Panc1 (cell line): ENCODE results near the gene CTXN1. TPM values are rescaled to one million over a fixed set of nuclear protein-coding genes. Genes with fewer than 3 reads are reported as not detected.

Experiments
- ATAC-seq: fragments of 200-7000 bp; cut with Tn5 transposase; 2 replicates; pipeline ENCODE4 v1.9.1; 2020; ENCODE audit warnings: mild to moderate bottlenecking, moderate library complexity
- BruUV-seq: library from RNA; stranded (reverse); fragments of 400-500 nt; replicated peaks from 2 replicates; lab custom pipeline; 2021; lab: Mats Ljungman, UMichigan
- CTCF ChIA-PET: fragments of 300-600 bp; sonication (Branson Sonifier 250); formaldehyde crosslinking; loops from one replicate; lab custom pipeline; 2022; ENCODE audit warnings: antibody characterized with exemption; lab: Charles Lee
- POLR2A ChIA-PET: fragments of 300-600 bp; sonication (Branson Sonifier 250); formaldehyde crosslinking; loops from one replicate; lab custom pipeline; 2022; ENCODE audit warnings: antibody characterized with exemption; lab: Charles Lee
- DNase-seq: peaks from one replicate; pipeline ENCODE4 v3.0.0-alpha.2; 2010; ENCODE audit warnings: low read depth, low spot score
- H3K27ac ChIP-seq: 2 replicates; pipeline ENCODE4 v1.5.1; 2011; ENCODE audit warnings: mild to moderate bottlenecking, low read length, inconsistent platforms
- H3K27me3 ChIP-seq: fragments of 200-500 bp; sonication (Bioruptor generic); 2 replicates; pipeline ENCODE4 v1.6.0; 2014; ENCODE audit warnings: low read length, inconsistent platforms; ENCODE audit not compliant: control insufficient read depth, insufficient read depth
- H3K36me3 ChIP-seq: fragments of 200-500 bp; sonication (Bioruptor generic); 2 replicates; pipeline ENCODE4 v1.5.1; 2014; ENCODE audit warnings: inconsistent platforms, mild to moderate bottlenecking, low read length, moderate library complexity; ENCODE audit not compliant: control insufficient read depth, insufficient read depth
- H3K4me1 ChIP-seq: 2 replicates; pipeline ENCODE4 v1.5.1; 2011; ENCODE audit warnings: inconsistent platforms, mild to moderate bottlenecking, low read length, moderate library complexity; ENCODE audit not compliant: control insufficient read depth, insufficient read depth
- H3K4me3 ChIP-seq, 2 experiments: 2 replicates each; pipeline ENCODE4 v1.5.1; 2011 to 2012; ENCODE audit warnings: low read depth in 2 of 2, low read length in 2 of 2, mild to moderate bottlenecking in 2 of 2, inconsistent platforms in 1 of 2, moderate library complexity in 1 of 2
- H3K9me3 ChIP-seq: fragments of 200-500 bp; sonication (Bioruptor generic); 2 replicates; pipeline ENCODE4 v1.5.1; 2014; ENCODE audit warnings: low read depth, mild to moderate bottlenecking, inconsistent platforms, low read length, moderate library complexity; ENCODE audit not compliant: control insufficient read depth, insufficient read depth
- POLR2AphosphoS5 ChIP-seq: IDR thresholded peaks from 2 replicates; pipeline ENCODE4 v1.6.1; 2012; ENCODE audit warnings: mild to moderate bottlenecking, low read depth, low read length, moderate library complexity
- SIN3A ChIP-seq: IDR thresholded peaks from 2 replicates; pipeline ENCODE4 v1.6.1; 2012; ENCODE audit warnings: low read depth, mild to moderate bottlenecking, low read length, moderate library complexity, borderline replicate concordance; ENCODE audit not compliant: insufficient read depth
- TCF7L2 ChIP-seq: IDR thresholded peaks from 2 replicates; pipeline ENCODE4 v1.6.1; 2011; ENCODE audit warnings: mild to moderate bottlenecking, low read depth, low read length, inconsistent platforms
- in situ Hi-C: cut with HindIII; loops from 2 replicates; pipeline ENCODE4 v1.10.0; 2016; ENCODE audit warnings: low sequenced_read_pairs, low pct_unique_long_range_greater_than_20kb
- intact Hi-C: fragments of 100-400 bp; cut with micrococcal nuclease; formaldehyde crosslinking; loops from one replicate; pipeline ENCODE4 v1.10.0; 2022; ENCODE audit not compliant: unreplicated experiment
- total RNA-seq: library from RNA; stranded (reverse); gene quantifications from one replicate; pipeline ENCODE4 v1.2.1, GENCODE V29; 2021; ENCODE audit not compliant: unreplicated experiment
- TF ChIP-seq, protein P1 (sequence below), 2 experiments: IDR thresholded peaks; 2 replicates each; pipeline ENCODE4 v1.6.1; 2011 to 2012; ENCODE audit warnings: low read depth in 2 of 2, control low read depth in 1 of 2, low read length in 1 of 2, mild to moderate bottlenecking in 1 of 2, moderate library complexity in 1 of 2; ENCODE audit not compliant: insufficient read depth in 1 of 2
- TF ChIP-seq, protein P2 (sequence below): fragments of 450-650 bp; IDR thresholded peaks from 2 replicates; pipeline ENCODE4 v1.5.1; 2017; ENCODE audit warnings: mild to moderate bottlenecking

The CTXN1 gene
- total RNA-seq, 1 experiment from 2014 or later = 89.4 TPM

DNA sequence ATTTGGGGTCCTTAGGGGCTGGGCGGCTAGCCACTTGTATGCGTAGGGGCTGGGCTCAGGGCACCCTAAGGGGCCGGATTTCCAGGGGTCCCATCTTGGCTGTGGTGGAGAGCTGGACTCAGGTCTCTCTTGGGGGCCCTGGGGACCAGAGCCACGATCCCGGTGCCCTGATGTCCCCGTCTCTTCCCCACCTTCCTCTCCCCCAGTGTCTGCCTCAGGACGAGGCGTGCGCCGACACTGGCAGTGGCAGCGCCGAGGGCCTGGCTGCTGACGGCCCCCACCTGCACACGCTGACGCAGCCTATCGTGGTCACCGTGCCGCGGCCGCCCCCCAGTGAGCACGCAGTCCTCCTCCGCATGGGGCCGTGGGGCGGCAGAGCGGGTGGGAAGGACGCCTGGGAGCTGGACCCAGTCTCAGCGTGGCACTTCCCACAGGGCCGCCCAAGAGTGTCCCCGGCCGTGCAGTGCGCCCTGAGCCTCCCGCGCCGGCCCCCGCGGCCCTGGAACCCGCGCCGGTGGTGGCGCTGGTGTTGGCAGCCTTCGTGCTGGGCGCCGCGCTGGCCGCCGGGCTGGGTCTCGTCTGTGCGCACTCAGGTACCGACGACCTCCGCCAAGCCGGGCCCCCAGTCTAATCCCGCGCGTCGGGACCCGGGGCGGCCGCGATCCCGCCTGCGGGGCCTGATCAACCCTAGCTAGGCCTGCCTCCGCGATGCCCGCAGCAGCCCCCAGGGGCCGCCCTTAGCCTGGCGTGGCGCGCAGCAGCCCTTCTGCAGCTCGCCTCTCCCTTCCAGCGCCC lies 8.5 kb downstream of the CTXN1 start:
- in situ Hi-C loops = no loop called here
- Histone ChIP-seq H3K9me3 (no peaks in the 10 kb centered on the region), H3K27ac (peak overlapping the region; percentile 66), H3K4me3 (peak overlapping the region; percentile 61 to 62), H3K27me3 (no peaks in the 10 kb centered on the region), H3K4me1 (peaks cover 16% of the 10 kb centered on the region), H3K36me3 (no peaks in the 10 kb centered on the region; the same call in 1 of the 2 replicates)
- no TSS peak for BruUV-seq
- ATAC-seq = peak; percentile 63
- ChIA-PET CTCF (no interaction called here), POLR2A (interaction anchor here (1.3 kb wide), 1 partner anchor 26 kb away, joined by 4 read pairs; the partner anchor contains the start of gene TIMM44)
- TF ChIP-seq TCF7L2 (0 out of 2 replicates have a peak, but pooled peaks have one; percentile 16), SIN3A (no peak; the same call in 1 of the 2 replicates), POLR2AphosphoS5 (no peak)
- TF ChIP-seq, protein P1, sequence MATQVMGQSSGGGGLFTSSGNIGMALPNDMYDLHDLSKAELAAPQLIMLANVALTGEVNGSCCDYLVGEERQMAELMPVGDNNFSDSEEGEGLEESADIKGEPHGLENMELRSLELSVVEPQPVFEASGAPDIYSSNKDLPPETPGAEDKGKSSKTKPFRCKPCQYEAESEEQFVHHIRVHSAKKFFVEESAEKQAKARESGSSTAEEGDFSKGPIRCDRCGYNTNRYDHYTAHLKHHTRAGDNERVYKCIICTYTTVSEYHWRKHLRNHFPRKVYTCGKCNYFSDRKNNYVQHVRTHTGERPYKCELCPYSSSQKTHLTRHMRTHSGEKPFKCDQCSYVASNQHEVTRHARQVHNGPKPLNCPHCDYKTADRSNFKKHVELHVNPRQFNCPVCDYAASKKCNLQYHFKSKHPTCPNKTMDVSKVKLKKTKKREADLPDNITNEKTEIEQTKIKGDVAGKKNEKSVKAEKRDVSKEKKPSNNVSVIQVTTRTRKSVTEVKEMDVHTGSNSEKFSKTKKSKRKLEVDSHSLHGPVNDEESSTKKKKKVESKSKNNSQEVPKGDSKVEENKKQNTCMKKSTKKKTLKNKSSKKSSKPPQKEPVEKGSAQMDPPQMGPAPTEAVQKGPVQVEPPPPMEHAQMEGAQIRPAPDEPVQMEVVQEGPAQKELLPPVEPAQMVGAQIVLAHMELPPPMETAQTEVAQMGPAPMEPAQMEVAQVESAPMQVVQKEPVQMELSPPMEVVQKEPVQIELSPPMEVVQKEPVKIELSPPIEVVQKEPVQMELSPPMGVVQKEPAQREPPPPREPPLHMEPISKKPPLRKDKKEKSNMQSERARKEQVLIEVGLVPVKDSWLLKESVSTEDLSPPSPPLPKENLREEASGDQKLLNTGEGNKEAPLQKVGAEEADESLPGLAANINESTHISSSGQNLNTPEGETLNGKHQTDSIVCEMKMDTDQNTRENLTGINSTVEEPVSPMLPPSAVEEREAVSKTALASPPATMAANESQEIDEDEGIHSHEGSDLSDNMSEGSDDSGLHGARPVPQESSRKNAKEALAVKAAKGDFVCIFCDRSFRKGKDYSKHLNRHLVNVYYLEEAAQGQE (IDR thresholded peaks at IDR 0.05; ENCODE audit: insufficient read depth in 1 of 2, low read depth in 2 of 2, low read length in 1 of 2) = no peak
- TF ChIP-seq, protein P2, sequence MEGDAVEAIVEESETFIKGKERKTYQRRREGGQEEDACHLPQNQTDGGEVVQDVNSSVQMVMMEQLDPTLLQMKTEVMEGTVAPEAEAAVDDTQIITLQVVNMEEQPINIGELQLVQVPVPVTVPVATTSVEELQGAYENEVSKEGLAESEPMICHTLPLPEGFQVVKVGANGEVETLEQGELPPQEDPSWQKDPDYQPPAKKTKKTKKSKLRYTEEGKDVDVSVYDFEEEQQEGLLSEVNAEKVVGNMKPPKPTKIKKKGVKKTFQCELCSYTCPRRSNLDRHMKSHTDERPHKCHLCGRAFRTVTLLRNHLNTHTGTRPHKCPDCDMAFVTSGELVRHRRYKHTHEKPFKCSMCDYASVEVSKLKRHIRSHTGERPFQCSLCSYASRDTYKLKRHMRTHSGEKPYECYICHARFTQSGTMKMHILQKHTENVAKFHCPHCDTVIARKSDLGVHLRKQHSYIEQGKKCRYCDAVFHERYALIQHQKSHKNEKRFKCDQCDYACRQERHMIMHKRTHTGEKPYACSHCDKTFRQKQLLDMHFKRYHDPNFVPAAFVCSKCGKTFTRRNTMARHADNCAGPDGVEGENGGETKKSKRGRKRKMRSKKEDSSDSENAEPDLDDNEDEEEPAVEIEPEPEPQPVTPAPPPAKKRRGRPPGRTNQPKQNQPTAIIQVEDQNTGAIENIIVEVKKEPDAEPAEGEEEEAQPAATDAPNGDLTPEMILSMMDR = peak; percentile 88
- intact Hi-C loops = no loop called here
- DNase-seq = no peak

GRCh38 chr19:7916955-7917266 lies 9.0 kb downstream of the CTXN1 start:
- ChIA-PET POLR2A (interaction anchor here (1.3 kb wide), 1 partner anchor 27 kb away, joined by 4 read pairs; the partner anchor contains the start of gene TIMM44), CTCF (no interaction called here)
- peak overlapping the region; percentile 66 for H3K27ac ChIP-seq
- H3K4me1 ChIP-seq = peaks cover 13% of the 10 kb centered on the region
- ATAC-seq = no peak
- no peaks in the 10 kb centered on the region for H3K9me3 ChIP-seq
- TF ChIP-seq, protein P1 (IDR thresholded peaks at IDR 0.05; ENCODE audit: insufficient read depth in 1 of 2, low read depth in 2 of 2, low read length in 1 of 2) = no peak
- TF ChIP-seq SIN3A = no peak
- no peak for TF ChIP-seq POLR2AphosphoS5
- TF ChIP-seq, protein P2 = no peak
- TF ChIP-seq TCF7L2 = no peak
- DNase-seq = no peak
- in situ Hi-C loops (no loop called here), intact Hi-C loops (no loop called here)
- peak overlapping the region; percentile 61 to 62 for H3K4me3 ChIP-seq
- no peaks in the 10 kb centered on the region for H3K27me3 ChIP-seq
- H3K36me3 ChIP-seq = no peaks in the 10 kb centered on the region; the same call in 1 of the 2 replicates
- BruUV-seq = no TSS peak
